DND-41 (cell line): Measurements from ENCODE around the gene AADACL3.

ENCODE experiments used
- ATAC-seq: fragments of 200-7000 bp; cut with Tn5 transposase; 3 replicates; pipeline ENCODE4 v1.9.1; 2021; ENCODE audit warnings: low read depth; ENCODE audit not compliant: insufficient read depth
- DNase-seq: peaks from one replicate; pipeline ENCODE4 v3.0.0-alpha.2; 2020
- H2AFZ ChIP-seq: 2 replicates; pipeline ENCODE4 v1.6.0; 2012; ENCODE audit warnings: low read depth, low read length
- H3K27ac ChIP-seq: 2 replicates; pipeline ENCODE4 v1.5.1; 2012; ENCODE audit warnings: low read length, inconsistent platforms
- H3K27me3 ChIP-seq: fragments of 200-600 bp; sonication (generic); 2 replicates; pipeline ENCODE4 v1.6.0; 2012; ENCODE audit warnings: low read length, mild to moderate bottlenecking, inconsistent platforms; ENCODE audit not compliant: insufficient read depth, poor library complexity
- H3K36me3 ChIP-seq: 2 replicates; pipeline ENCODE4 v1.5.1; 2012; ENCODE audit warnings: low read length, inconsistent platforms; ENCODE audit not compliant: insufficient read depth
- H3K4me1 ChIP-seq: 2 replicates; pipeline ENCODE4 v1.5.1; 2012; ENCODE audit warnings: mild to moderate bottlenecking, low read length; ENCODE audit not compliant: insufficient read depth
- H3K4me2 ChIP-seq: 2 replicates; pipeline ENCODE4 v1.6.0; 2012; ENCODE audit warnings: mild to moderate bottlenecking, moderate library complexity, low read length, inconsistent platforms; ENCODE audit not compliant: insufficient read depth
- H3K4me3 ChIP-seq, 2 experiments: fragments of 200-600 bp in 1 of 2; shearing (Covaris generic) in 1 of 2; 2 replicates each; pipeline ENCODE4 v1.5.1; 2012 to 2016; ENCODE audit warnings: inconsistent platforms in 2 of 2, low read length in 2 of 2, mild to moderate bottlenecking in 2 of 2, low read depth in 1 of 2, moderate library complexity in 1 of 2
- H3K79me2 ChIP-seq: 2 replicates; pipeline ENCODE4 v1.6.0; 2012; ENCODE audit warnings: low read length, inconsistent platforms; ENCODE audit not compliant: insufficient read depth
- H3K9ac ChIP-seq: 2 replicates; pipeline ENCODE4 v1.6.0; 2012; ENCODE audit warnings: low read depth, mild to moderate bottlenecking, inconsistent platforms, low read length, moderate library complexity
- H3K9me3 ChIP-seq: 2 replicates; pipeline ENCODE4 v1.5.1; 2012; ENCODE audit warnings: low read length, moderate library complexity, mild to moderate bottlenecking, inconsistent platforms; ENCODE audit not compliant: insufficient read depth, severe bottlenecking
- H4K20me1 ChIP-seq: 2 replicates; pipeline ENCODE4 v1.6.0; 2012; ENCODE audit warnings: low read length; ENCODE audit not compliant: insufficient read depth
- CTCF ChIP-seq: IDR thresholded peaks from 2 replicates; pipeline ENCODE4 v1.5.1; 2012; ENCODE audit warnings: borderline replicate concordance, low read length, moderate library complexity, mild to moderate bottlenecking; ENCODE audit not compliant: poor library complexity, severe bottlenecking; ENCODE audit errors: extremely low read depth
- EZH2 ChIP-seq: IDR thresholded peaks from 3 replicates; pipeline ENCODE4 v1.6.1; 2012; ENCODE audit warnings: borderline replicate concordance, low read depth, mild to moderate bottlenecking, moderate library complexity, low read length, inconsistent platforms; ENCODE audit not compliant: severe bottlenecking

The AADACL3 gene

GRCh38 chr1:12771186-12771585 is 55.3 kb downstream of the AADACL3 start:
- H3K9ac ChIP-seq = no peak overlapping the region
- DNase-seq (no peak), ATAC-seq (no peak)
- H3K79me2 ChIP-seq = no peaks in the 10 kb centered on the region
- no peaks in the 10 kb centered on the region for H3K4me1 ChIP-seq
- H3K36me3 ChIP-seq = no peaks in the 10 kb centered on the region
- no peak for TF ChIP-seq CTCF
- no peak for TF ChIP-seq EZH2
- peaks cover 13% of the 10 kb centered on the region for H3K27me3 ChIP-seq
- no peaks in the 10 kb centered on the region for H3K9me3 ChIP-seq
- H3K4me2 ChIP-seq = no peak overlapping the region
- no peaks in the 10 kb centered on the region for H4K20me1 ChIP-seq
- H3K4me3 ChIP-seq = no peak overlapping the region
- no peak overlapping the region for H3K27ac ChIP-seq
- H2AFZ ChIP-seq = no peak overlapping the region

- Histone ChIP-seq H3K27me3 (peaks cover 13% of the 10 kb centered on the region), H3K9ac (no peak overlapping the region)
- ATAC-seq = no peak
These were observed 56.6 kb downstream of the AADACL3 start for GRCh38 chr1:12772520-12772919.

GRCh38 chr1:12773438-12773837 is 57.5 kb downstream of the AADACL3 start, which contains the start of gene PRAMEF12:
PRAMEF12 (plus strand) TSS chr1:12773738; CDS start chr1:12774868, 1,130 bp downstream.
- Histone ChIP-seq H4K20me1 (no peaks in the 10 kb centered on the region), H3K4me2 (no peak within 1 kb of the TSS), H3K4me3 (no peak within 1 kb of the TSS), H2AFZ (no peak within 1 kb of the TSS), H3K79me2 (no peaks in the 10 kb centered on the region), H3K27ac (no peak within 1 kb of the TSS), H3K4me1 (no peaks in the 10 kb centered on the region), H3K27me3 (peaks cover 13% of the 10 kb centered on the region), H3K36me3 (no peaks in the 10 kb centered on the region), H3K9ac (no peak within 1 kb of the TSS), H3K9me3 (no peaks in the 10 kb centered on the region)
- ATAC-seq (no peak), DNase-seq (no peak)
- TF ChIP-seq EZH2 = no peak
- no peak for TF ChIP-seq CTCF

More at GRCh38 chr1:12772520-12772919, 56.6 kb downstream of the AADACL3 start:
- no peak overlapping the region for H3K27ac ChIP-seq
- TF ChIP-seq CTCF (no peak), EZH2 (no peak)
- H3K4me3 ChIP-seq = no peak overlapping the region
- H3K36me3 ChIP-seq = no peaks in the 10 kb centered on the region
- H3K79me2 ChIP-seq = no peaks in the 10 kb centered on the region
- H4K20me1 ChIP-seq = no peaks in the 10 kb centered on the region
- H3K4me2 ChIP-seq = no peak overlapping the region
- DNase-seq = no peak
- H2AFZ ChIP-seq = no peak overlapping the region
- H3K9me3 ChIP-seq = no peaks in the 10 kb centered on the region
- H3K4me1 ChIP-seq = no peaks in the 10 kb centered on the region

GRCh38 chr1:12774801-12775345 is 59.0 kb downstream of the AADACL3 start:
- Histone ChIP-seq H2AFZ (no peak overlapping the region), H3K27me3 (peaks cover 10% of the 10 kb centered on the region), H3K4me2 (no peak overlapping the region), H4K20me1 (no peaks in the 10 kb centered on the region), H3K9me3 (no peaks in the 10 kb centered on the region), H3K27ac (no peak overlapping the region), H3K36me3 (no peaks in the 10 kb centered on the region), H3K9ac (no peak overlapping the region), H3K79me2 (no peaks in the 10 kb centered on the region), H3K4me3 (no peak overlapping the region), H3K4me1 (no peaks in the 10 kb centered on the region)
- DNase-seq (no peak), ATAC-seq (no peak)
- TF ChIP-seq CTCF (no peak), EZH2 (no peak)
